AG09309 (cell line): Measurements from ENCODE around the gene TTLL1.

Experiments used
- DNase-seq: peaks from one replicate; pipeline ENCODE4 v3.0.0-alpha.2; 2010; ENCODE audit warnings: low read depth
- H3K4me3 ChIP-seq: 2 replicates; pipeline ENCODE4 v1.5.1; 2011; ENCODE audit warnings: mild to moderate bottlenecking, low read depth, low read length, moderate library complexity; ENCODE audit not compliant: control insufficient read depth
- CTCF ChIP-seq: IDR thresholded peaks from 2 replicates; pipeline ENCODE4 v1.5.1; 2011; ENCODE audit warnings: mild to moderate bottlenecking, low read depth, low read length, inconsistent platforms; ENCODE audit not compliant: insufficient read depth, control insufficient read depth; ENCODE audit errors: missing control alignments

The TTLL1 gene

GRCh38 chr22:43088984-43089717, at the start of gene TTLL1:
TTLL1 (minus strand) TSS chr22:43089391; CDS start chr22:43075586, 13,805 bp downstream.
- peak within 1 kb of the TSS; percentile 88 for H3K4me3 ChIP-seq
- no peak for TF ChIP-seq CTCF
- no peak for DNase-seq

GRCh38 chr22:43136801-43137200, 47.6 kb upstream of the TTLL1 start:
- H3K4me3 ChIP-seq = no peak overlapping the region
- no peak for DNase-seq
- TF ChIP-seq CTCF = no peak

- no peak for DNase-seq
- peak; percentile 72 for TF ChIP-seq CTCF
- H3K4me3 ChIP-seq = no peak overlapping the region
Observed at GRCh38 chr22:43136255-43136654, 47.1 kb upstream of the TTLL1 start.

GRCh38 chr22:43135565-43135964, 46.4 kb upstream of the TTLL1 start:
- no peak overlapping the region for H3K4me3 ChIP-seq
- no peak for DNase-seq
- TF ChIP-seq CTCF = no peak

- H3K4me3 ChIP-seq = no peak overlapping the region
- TF ChIP-seq CTCF = no peak
- no peak for DNase-seq
Observed at GRCh38 chr22:43134553-43134952, 45.4 kb upstream of the TTLL1 start.

GRCh38 chr22:43133401-43133800, 44.2 kb upstream of the TTLL1 start:
- TF ChIP-seq CTCF = no peak
- DNase-seq = no peak
- H3K4me3 ChIP-seq = no peak overlapping the region
